Fibroblast of mammary gland (primary cell): ENCODE data around the gene DEXI.
"Not testable (repeated sequence)": the region's sequence is repeated elsewhere in the genome, so short reads cannot be mapped to it uniquely, and the experiment has no call there.

Source experiments
- DNase-seq: peaks from one replicate; pipeline ENCODE4 v3.0.0-alpha.2; 2010; ENCODE audit warnings: low read depth
- H3K4me3 ChIP-seq: 2 replicates; pipeline ENCODE4 v1.5.1; 2011; ENCODE audit warnings: low read depth, mild to moderate bottlenecking, low read length, moderate library complexity; ENCODE audit not compliant: control insufficient read depth
- CTCF ChIP-seq: conservative IDR thresholded peaks from 2 replicates; pipeline ENCODE4 v1.5.1; 2011; ENCODE audit warnings: low read depth, low read length, inconsistent platforms; ENCODE audit not compliant: control insufficient read depth, insufficient read depth

The DEXI gene

GRCh38 chr16:10927497-10928112 lies 14.7 kb downstream of the DEXI start:
- no peak overlapping the region for H3K4me3 ChIP-seq
- TF ChIP-seq CTCF, result no peak
- no peak for DNase-seq

GRCh38 chr16:10926867-10927266 lies 15.4 kb downstream of the DEXI start:
- TF ChIP-seq CTCF, result no peak
- no peak overlapping the region for H3K4me3 ChIP-seq

GRCh38 chr16:10926094-10926493 lies 16.2 kb downstream of the DEXI start:
- no peak for DNase-seq
- TF ChIP-seq CTCF, result no peak
- no peak overlapping the region for H3K4me3 ChIP-seq

More at GRCh38 chr16:10926867-10927266, 15.4 kb downstream of the DEXI start:
- no peak for DNase-seq

GRCh38 chr16:10925285-10925684 lies 17.0 kb downstream of the DEXI start:
- DNase-seq, result not testable (repeated sequence)

GRCh38 chr16:10923650-10924214 lies 18.5 kb downstream of the DEXI start:
- H3K4me3 ChIP-seq, result no peak overlapping the region
- no peak for TF ChIP-seq CTCF
- DNase-seq, result no peak

More at GRCh38 chr16:10925285-10925684, 17.0 kb downstream of the DEXI start:
- not testable (repeated sequence) for H3K4me3 ChIP-seq

GRCh38 chr16:10923146-10923649 lies 19.1 kb downstream of the DEXI start:
- DNase-seq, result no peak
- no peak overlapping the region for H3K4me3 ChIP-seq
- TF ChIP-seq CTCF, result no peak

- H3K4me3 ChIP-seq, result no peak overlapping the region
- no peak for TF ChIP-seq CTCF
- DNase-seq, result peak; percentile 77
Observed at GRCh38 chr16:10922328-10923145, 19.7 kb downstream of the DEXI start.
